Right renal cortex interstitium (tissue), 3 donors: ENCODE data around the gene GALR2. TPM values are rescaled to one million over a fixed set of nuclear protein-coding genes. Genes with fewer than 3 reads are reported as not detected.
"Not testable (repeated sequence)": the region's sequence is repeated elsewhere in the genome, so short reads cannot be mapped to it uniquely, and the experiment has no call there.

Source experiments
- DNase-seq, 3 donors: peaks; one replicate each; pipeline ENCODE4 v3.0.0-alpha.2; 2013; ENCODE audit warnings: low read depth in 3 of 3, low spot score in 2 of 3
- polyA plus RNA-seq, 3 donors: library from polyadenylated mRNA; unstranded; fragments of 120-200 nt; gene quantifications; one replicate each; pipeline ENCODE4 v1.2.1, GENCODE V29; 2013; ENCODE audit not compliant: insufficient read length in 3 of 3

Gene GALR2, protein sequence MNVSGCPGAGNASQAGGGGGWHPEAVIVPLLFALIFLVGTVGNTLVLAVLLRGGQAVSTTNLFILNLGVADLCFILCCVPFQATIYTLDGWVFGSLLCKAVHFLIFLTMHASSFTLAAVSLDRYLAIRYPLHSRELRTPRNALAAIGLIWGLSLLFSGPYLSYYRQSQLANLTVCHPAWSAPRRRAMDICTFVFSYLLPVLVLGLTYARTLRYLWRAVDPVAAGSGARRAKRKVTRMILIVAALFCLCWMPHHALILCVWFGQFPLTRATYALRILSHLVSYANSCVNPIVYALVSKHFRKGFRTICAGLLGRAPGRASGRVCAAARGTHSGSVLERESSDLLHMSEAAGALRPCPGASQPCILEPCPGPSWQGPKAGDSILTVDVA
- under 1 TPM in 1 of 3 donors, not detected in 2; 0.26 TPM for polyA plus RNA-seq

DNA sequence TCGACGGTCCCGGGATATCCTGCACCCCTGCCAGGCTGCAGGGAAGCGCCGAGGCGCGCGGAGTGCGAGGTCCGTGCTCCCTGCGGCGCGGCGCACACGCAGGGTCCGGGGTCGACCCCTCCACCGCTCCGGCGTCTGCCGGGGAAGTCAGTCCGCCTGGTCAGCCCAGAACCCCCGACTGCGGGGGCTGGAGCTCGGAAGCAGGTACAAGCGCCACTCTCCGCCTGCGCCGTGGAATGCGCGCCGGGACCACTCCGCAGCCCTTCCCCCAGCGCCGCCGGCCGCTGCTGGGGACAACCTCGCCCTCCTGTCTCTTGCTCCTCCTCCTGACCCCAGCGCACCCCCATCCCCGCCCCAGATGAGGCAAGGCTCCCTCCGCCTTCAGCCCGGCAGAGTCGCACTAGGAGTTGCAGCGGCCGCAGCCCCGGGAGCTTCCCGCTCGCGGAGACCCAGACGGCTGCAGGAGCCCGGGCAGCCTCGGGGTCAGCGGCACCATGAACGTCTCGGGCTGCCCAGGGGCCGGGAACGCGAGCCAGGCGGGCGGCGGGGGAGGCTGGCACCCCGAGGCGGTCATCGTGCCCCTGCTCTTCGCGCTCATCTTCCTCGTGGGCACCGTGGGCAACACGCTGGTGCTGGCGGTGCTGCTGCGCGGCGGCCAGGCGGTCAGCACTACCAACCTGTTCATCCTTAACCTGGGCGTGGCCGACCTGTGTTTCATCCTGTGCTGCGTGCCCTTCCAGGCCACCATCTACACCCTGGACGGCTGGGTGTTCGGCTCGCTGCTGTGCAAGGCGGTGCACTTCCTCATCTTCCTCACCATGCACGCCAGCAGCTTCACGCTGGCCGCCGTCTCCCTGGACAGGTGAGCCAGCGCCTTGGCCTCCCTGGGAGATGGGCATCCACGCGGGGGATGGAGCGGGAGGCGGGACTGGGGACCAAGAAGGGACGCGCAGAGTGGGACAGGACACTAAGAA, at the start of gene GALR2:
TSS of gene GALR2 (plus strand) at position 392 of the 974 bp plus-strand sequence. CDS start at position 495, 103 bp downstream.
- DNase-seq, result no peak

GRCh38 chr17:76025294-76025693, 49.3 kb upstream of the GALR2 start:
- no peak for DNase-seq

DNA sequence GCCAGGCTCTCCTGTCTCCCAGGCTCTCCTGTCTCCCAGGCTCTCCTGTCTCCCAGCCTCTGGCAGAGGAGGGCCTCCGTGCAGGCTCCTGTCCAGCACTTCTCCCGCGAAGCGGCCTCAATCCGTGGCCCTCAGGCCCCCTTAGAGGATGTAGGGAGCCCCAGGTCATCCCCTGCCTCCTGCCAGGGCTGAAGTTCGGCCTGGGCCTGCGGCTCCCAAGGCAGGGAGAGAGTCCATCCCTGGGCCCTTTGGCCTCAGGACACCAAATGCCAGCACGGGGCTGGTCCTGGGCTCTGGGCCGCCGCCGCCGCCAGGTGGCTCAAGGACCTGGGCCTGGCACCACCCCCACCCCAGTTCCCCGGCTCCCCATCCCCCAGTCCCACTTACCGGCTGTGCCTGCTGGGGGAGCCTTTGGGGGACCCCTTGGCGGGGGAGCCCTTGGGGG, 47.8 kb upstream of the GALR2 start:
- no peak for DNase-seq

GRCh38 chr17:76027159-76027839, 47.3 kb upstream of the GALR2 start, which contains the start of gene EVPL:
EVPL (minus strand) TSS chr17:76027306; CDS start chr17:76027198, 108 bp downstream.
- no peak for DNase-seq

GRCh38 chr17:76032073-76032779, 42.4 kb upstream of the GALR2 start:
- DNase-seq, result no peak

GRCh38 chr17:76032780-76033108, 41.8 kb upstream of the GALR2 start:
- DNase-seq, result no peak

DNA sequence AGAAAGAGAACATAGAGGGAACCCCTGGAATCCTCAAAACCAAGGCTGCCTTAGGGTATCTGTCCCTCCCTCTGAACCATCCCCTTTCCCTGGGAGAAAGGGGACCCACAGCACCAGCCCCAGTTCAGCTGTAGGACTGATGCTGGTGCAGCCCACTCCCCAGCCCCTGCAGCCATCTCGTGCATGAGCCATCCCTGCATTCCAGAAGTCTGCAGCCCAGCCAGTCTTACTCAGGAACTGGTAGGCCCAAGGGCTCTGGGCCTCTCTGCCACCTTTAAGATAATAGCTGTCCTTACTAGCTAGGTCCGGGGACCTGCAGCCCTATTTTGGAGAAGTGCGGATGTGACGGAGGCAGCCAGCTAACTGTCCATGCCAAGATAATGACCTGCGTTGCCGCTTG, 41.4 kb upstream of the GALR2 start:
- DNase-seq, result no peak

GRCh38 chr17:76034428-76035350, 39.9 kb upstream of the GALR2 start:
- no peak for DNase-seq

GRCh38 chr17:76036497-76037261, 37.9 kb upstream of the GALR2 start:
- DNase-seq, result no peak

DNA sequence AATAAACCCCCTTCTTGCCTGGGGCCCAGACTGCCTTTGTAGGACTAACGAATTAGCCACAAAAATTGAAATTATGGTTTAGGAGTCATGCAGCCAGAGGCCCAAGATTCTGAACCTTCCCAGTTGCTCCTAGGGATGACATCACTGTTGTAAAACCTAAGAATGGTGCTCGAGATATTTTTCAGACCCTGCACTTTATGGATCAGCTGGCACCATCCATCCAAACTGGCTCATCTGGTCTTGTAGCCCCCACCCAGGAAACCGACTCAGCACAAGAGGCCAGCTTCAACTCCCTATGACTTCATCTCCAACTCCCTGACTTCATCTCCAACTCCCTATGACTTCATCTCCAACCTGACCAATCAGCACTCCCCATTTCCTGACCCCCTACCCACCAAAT, 36.5 kb upstream of the GALR2 start:
- DNase-seq, result no peak

- DNase-seq, result no peak
These were observed 35.5 kb upstream of the GALR2 start for GRCh38 chr17:76039121-76039520.

DNA sequence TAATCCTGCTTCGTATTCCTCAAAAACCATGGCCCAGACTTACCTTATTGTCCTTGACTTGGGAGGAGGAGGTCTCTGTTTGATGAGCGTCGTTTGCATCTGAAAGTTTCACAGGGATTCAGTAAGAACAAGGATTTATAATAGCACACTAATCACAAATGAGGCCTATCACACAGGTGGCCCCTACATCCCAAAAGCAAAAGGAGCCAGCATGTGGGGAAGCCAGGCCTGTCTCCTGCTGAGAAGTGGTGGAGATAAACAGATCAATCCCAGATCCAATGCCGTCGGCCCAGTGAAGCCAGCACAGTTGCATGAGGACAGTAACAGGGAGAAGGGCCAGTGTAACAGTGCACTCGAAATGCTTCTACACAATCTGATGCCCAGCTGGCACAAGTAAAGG, 34.2 kb upstream of the GALR2 start:
- DNase-seq, result no peak

- not testable (repeated sequence) for DNase-seq
These were observed 31.7 kb upstream of the GALR2 start for GRCh38 chr17:76042868-76043267.

DNA sequence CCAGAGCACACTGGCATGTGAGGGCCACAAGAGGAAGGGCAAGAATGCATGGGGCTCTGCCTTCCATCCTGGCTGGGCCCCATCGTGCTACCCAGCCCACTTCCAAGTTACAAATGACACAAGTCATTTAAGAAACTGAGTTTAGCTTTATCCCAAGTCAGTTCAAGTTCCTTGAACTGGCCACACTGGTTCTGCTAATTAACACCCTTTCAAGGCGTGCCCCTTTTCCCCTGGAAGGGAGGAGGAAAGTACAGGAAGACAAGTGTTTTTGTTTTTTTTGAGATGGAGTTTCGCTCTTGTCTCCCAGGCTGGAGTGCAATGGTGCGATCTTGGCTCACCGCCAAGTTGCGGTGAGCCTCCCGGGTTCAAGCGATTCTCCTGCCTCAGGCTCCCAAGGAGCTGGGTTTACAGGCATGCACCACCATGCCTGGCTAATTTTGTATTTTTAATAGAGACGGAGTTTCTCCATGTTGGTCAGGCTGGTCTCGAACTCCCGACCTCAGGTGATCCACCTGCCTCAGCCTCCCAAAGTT, 30.0 kb upstream of the GALR2 start:
- DNase-seq, result not testable (repeated sequence)

DNA sequence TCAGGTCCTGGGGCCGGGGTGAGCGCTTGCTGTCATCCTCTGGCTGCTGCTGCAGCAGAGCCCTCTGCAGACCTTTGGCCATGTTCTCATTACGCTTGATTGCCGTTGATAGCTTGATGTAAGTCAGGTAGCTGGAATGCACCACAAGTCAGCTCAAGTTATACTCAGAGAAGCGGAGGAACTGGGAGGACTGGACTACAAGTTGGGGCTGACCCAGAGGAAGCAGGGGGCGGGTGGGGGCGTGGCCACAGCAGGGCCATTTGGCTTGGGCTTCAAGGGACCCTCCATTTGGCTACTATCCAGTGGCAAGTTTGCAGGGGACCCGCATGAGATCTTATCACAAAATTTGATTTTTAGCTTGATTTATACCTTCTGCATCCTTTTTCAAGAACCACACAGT, 28.5 kb upstream of the GALR2 start:
- DNase-seq, result no peak

GRCh38 chr17:76048025-76048605, 26.5 kb upstream of the GALR2 start:
- DNase-seq, result no peak

GRCh38 chr17:76048711-76049110, 25.9 kb upstream of the GALR2 start:
- no peak for DNase-seq

- no peak for DNase-seq
These were observed 25.3 kb upstream of the GALR2 start for GRCh38 chr17:76049239-76049638.
